SK-N-MC (cell line): ENCODE results near the gene OTOS.

Experiments used
- EZH2 ChIP-seq: fragments of 200-600 bp; sonication (generic); IDR thresholded peaks from one replicate; pipeline ENCODE4 v1.6.1; 2017; ENCODE audit warnings: antibody characterized with exemption
- POLR2AphosphoS5 ChIP-seq: IDR thresholded peaks from 2 replicates; pipeline ENCODE4 v1.6.1; 2012; ENCODE audit warnings: mild to moderate bottlenecking, low read depth, low read length, borderline replicate concordance

DNA sequence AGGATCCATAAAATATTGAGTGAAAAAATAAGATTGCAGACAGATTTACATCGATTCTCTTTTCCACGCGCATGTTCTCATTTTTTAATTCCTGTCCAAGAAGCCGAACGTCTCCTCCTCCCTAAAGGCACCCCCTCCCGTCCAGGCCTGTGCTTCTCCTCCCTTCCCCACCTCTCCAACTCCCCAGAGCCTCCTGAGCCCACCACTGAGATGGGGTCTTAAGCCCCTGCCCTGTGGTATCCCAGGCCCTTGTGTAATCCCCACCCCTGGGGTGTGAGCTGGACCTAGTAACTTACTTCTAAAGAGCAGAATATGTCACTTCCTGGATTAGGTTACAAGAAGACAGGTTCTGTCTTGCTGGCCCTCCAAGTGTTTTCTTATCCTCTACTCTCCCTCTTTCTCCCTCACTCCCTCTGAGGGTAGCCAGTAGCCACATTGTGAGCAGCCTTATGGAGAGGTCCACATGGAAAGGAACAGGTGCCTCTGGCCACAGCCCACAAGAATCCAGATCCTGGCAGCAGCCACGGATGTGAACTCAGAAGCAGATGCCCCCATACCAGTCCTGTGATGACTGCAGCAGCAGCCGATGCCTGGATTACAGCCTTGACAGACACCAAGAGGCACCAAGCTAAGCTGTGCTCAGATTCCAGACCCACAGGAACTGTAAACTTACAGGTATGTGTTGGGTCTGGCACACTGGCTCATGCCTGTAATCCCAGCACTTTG is 39.6 kb upstream of the OTOS start:
- no peak for TF ChIP-seq POLR2AphosphoS5
- TF ChIP-seq EZH2, result no peak
